H1 (cell line): ENCODE results near the gene HOXB6. TPM values are rescaled to one million over a fixed set of nuclear protein-coding genes. Genes with fewer than 3 reads are reported as not detected.

Experiments used
- BACH1 ChIP-seq: IDR thresholded peaks from 2 replicates; pipeline ENCODE4 v1.6.1; 2012; ENCODE audit warnings: low read length, improper control_type of control experiment
- BCL11A ChIP-seq, 2 experiments: IDR thresholded peaks; one replicate each; pipeline ENCODE4 v1.6.1; 2011; ENCODE audit warnings: low read depth in 2 of 2, low read length in 2 of 2, mild to moderate bottlenecking in 2 of 2
- HDAC2 ChIP-seq, 2 experiments: fragments of 300-600 bp in 1 of 2; sonication (generic) in 1 of 2; IDR thresholded peaks; 2 replicates each; pipeline ENCODE4 v1.6.1; 2011 to 2012; ENCODE audit warnings: low read depth in 2 of 2, low read length in 2 of 2, mild to moderate bottlenecking in 2 of 2, moderate library complexity in 2 of 2, borderline replicate concordance in 1 of 2, inconsistent platforms in 1 of 2
- KDM1A ChIP-seq: fragments of 200-600, 300-600 bp; sonication (generic); IDR thresholded peaks from 2 replicates; pipeline ENCODE4 v1.7.1; 2016; ENCODE audit warnings: mild to moderate bottlenecking, low read length, borderline replicate concordance
- NANOG ChIP-seq: IDR thresholded peaks from 2 replicates; pipeline ENCODE4 v1.6.1; 2011; ENCODE audit warnings: low read length, low read depth, mild to moderate bottlenecking, inconsistent platforms; ENCODE audit not compliant: insufficient read depth, poor library complexity, severe bottlenecking
- POU5F1 ChIP-seq: IDR thresholded peaks from 2 replicates; pipeline ENCODE4 v1.6.1; 2011; ENCODE audit warnings: low read depth, mild to moderate bottlenecking, low read length, moderate library complexity
- RAD21 ChIP-seq, 2 experiments: IDR thresholded peaks in 1 of 2; conservative IDR thresholded peaks in 1 of 2; 2 replicates each; pipeline ENCODE4 v1.6.1; 2011; ENCODE audit warnings: low read depth in 2 of 2, low read length in 2 of 2, improper control_type of control experiment in 1 of 2, inconsistent platforms in 1 of 2, mild to moderate bottlenecking in 1 of 2, moderate library complexity in 1 of 2
- SAP30 ChIP-seq: fragments of 300-600 bp; sonication (generic); IDR thresholded peaks from 2 replicates; pipeline ENCODE4 v1.7.1; 2012; ENCODE audit warnings: low read length, moderate library complexity, mild to moderate bottlenecking, inconsistent platforms; ENCODE audit not compliant: insufficient read depth, insufficient replicate concordance
- SIRT6 ChIP-seq: IDR thresholded peaks from one replicate; pipeline ENCODE4 v1.7.1; 2012; ENCODE audit warnings: low read length, inconsistent platforms
- SP2 ChIP-seq: IDR thresholded peaks from 2 replicates; pipeline ENCODE4 v1.6.1; 2012; ENCODE audit warnings: mild to moderate bottlenecking, low read length, inconsistent platforms
- TAF7 ChIP-seq: optimal IDR thresholded peaks from 2 replicates; pipeline ENCODE3; 2011; ENCODE audit warnings: low read depth, mild to moderate bottlenecking, inconsistent platforms, low read length, moderate library complexity, borderline replicate concordance
- TEAD4 ChIP-seq: IDR thresholded peaks from 2 replicates; pipeline ENCODE4 v1.6.1; 2012; ENCODE audit warnings: low read depth, low read length, inconsistent platforms, mixed read lengths
- polyA plus RNA-seq, 7 experiments: library from polyadenylated mRNA; depleted of rRNA in 3 of 7; stranded (reverse) in 5 of 7; unstranded in 2 of 7; fragments of >200 nt in 5 of 7; fragments of 200-250 nt in 2 of 7; gene quantifications; 1 replicate in 5 of 7; 2 replicates in 1 of 7; 4 replicates in 1 of 7; pipeline versions ENCODE4 v1.2.1 to v1.2.3, GENCODE V29; 2011 to 2013; ENCODE audit warnings: missing spikeins in 2 of 7, mixed read lengths in 2 of 7
- total RNA-seq: library from RNA; stranded (reverse); fragmentation: NEBNext Ultra II Directional; extraction: Animal tissue kit (Norgen Biotek cat#: 25700); gene quantifications from 2 replicates; pipeline ENCODE4 v1.2.1, GENCODE V29; 2021
- TF ChIP-seq, protein P1 (sequence below), 3 experiments: IDR thresholded peaks; 1 replicate in 2 of 3; 2 replicates in 1 of 3; pipeline versions ENCODE4 v1.5.1 to v1.6.1; 2011; ENCODE audit warnings: low read length in 3 of 3, mild to moderate bottlenecking in 3 of 3, inconsistent platforms in 2 of 3, low read depth in 1 of 3, moderate library complexity in 1 of 3; ENCODE audit not compliant: insufficient read depth in 1 of 3; ENCODE audit errors: control extremely low read depth in 1 of 3
- TF ChIP-seq, protein P2 (sequence below): IDR thresholded peaks from 2 replicates; pipeline ENCODE4 v1.6.1; 2012; ENCODE audit warnings: low read length, inconsistent platforms
- TF ChIP-seq, protein P3 (sequence below): IDR thresholded peaks from 2 replicates; pipeline ENCODE4 v1.6.1; 2012; ENCODE audit warnings: inconsistent platforms
- TF ChIP-seq, protein P4 (sequence below): IDR thresholded peaks from 2 replicates; pipeline ENCODE4 v1.6.1; 2012; ENCODE audit warnings: inconsistent platforms

The HOXB6 gene
- total and polyA plus RNA-seq, 2 of the 8 experiments (the other 6 are each of a cell fraction or from before 2014, with no cell fraction given) = not detected

DNA sequence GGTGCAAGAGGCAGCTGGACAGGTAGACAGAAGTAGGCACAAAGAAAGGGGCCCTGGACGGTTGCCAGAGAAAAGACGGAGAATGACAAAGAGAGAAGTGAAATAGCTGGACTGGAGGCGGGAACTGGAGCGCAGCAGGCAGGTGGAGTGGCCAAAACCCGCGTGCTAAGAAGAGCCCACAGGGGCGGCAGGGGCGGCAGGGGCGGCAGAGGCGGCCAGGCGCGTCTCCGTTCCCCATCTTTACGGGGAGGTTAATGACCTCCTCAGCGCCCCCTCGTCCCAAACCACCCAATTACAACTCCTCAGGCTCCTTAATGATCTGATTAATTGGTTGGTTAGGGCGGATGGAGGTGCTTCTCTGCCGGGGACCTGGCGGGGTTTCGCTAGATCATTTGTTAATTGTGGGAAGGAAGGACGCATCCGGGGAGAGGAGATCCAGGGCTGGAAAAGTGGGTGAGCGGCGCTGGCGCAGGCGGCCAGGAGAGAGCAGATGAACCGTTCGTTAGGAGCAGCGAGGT, 36.8 kb upstream of the HOXB6 start (continued):
- TF ChIP-seq, protein P1, sequence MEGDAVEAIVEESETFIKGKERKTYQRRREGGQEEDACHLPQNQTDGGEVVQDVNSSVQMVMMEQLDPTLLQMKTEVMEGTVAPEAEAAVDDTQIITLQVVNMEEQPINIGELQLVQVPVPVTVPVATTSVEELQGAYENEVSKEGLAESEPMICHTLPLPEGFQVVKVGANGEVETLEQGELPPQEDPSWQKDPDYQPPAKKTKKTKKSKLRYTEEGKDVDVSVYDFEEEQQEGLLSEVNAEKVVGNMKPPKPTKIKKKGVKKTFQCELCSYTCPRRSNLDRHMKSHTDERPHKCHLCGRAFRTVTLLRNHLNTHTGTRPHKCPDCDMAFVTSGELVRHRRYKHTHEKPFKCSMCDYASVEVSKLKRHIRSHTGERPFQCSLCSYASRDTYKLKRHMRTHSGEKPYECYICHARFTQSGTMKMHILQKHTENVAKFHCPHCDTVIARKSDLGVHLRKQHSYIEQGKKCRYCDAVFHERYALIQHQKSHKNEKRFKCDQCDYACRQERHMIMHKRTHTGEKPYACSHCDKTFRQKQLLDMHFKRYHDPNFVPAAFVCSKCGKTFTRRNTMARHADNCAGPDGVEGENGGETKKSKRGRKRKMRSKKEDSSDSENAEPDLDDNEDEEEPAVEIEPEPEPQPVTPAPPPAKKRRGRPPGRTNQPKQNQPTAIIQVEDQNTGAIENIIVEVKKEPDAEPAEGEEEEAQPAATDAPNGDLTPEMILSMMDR (IDR thresholded peaks at IDR 0.05; ENCODE audit: control extremely low read depth in 1 of 3, insufficient read depth in 1 of 3, low read depth in 1 of 3, low read length in 3 of 3) = peak in 2 of 3 experiments; percentile 22 to 36; a peak in 3 of 4 replicates
- TF ChIP-seq BACH1 (no peak), NANOG (no peak), RAD21 (IDR thresholded peaks at IDR 0.05 in 1 of 2, conservative IDR thresholded peaks at IDR 0.05 in 1 of 2; ENCODE audit: low read depth in 2 of 2, low read length in 2 of 2) (no peak), KDM1A (no peak), POU5F1 (no peak), BCL11A (IDR thresholded peaks at IDR 0.05; ENCODE audit: low read depth in 2 of 2, low read length in 2 of 2) (no peak), TEAD4 (no peak), SP2 (no peak), TAF7 (no peak), HDAC2 (IDR thresholded peaks at IDR 0.05; ENCODE audit: borderline replicate concordance in 1 of 2, low read depth in 2 of 2, low read length in 2 of 2) (no peak), SIRT6 (no peak), SAP30 (no peak)
- TF ChIP-seq, protein P2, sequence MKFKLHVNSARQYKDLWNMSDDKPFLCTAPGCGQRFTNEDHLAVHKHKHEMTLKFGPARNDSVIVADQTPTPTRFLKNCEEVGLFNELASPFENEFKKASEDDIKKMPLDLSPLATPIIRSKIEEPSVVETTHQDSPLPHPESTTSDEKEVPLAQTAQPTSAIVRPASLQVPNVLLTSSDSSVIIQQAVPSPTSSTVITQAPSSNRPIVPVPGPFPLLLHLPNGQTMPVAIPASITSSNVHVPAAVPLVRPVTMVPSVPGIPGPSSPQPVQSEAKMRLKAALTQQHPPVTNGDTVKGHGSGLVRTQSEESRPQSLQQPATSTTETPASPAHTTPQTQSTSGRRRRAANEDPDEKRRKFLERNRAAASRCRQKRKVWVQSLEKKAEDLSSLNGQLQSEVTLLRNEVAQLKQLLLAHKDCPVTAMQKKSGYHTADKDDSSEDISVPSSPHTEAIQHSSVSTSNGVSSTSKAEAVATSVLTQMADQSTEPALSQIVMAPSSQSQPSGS = no peak
- TF ChIP-seq, protein P3, sequence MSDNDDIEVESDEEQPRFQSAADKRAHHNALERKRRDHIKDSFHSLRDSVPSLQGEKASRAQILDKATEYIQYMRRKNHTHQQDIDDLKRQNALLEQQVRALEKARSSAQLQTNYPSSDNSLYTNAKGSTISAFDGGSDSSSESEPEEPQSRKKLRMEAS = no peak
- TF ChIP-seq, protein P4, sequence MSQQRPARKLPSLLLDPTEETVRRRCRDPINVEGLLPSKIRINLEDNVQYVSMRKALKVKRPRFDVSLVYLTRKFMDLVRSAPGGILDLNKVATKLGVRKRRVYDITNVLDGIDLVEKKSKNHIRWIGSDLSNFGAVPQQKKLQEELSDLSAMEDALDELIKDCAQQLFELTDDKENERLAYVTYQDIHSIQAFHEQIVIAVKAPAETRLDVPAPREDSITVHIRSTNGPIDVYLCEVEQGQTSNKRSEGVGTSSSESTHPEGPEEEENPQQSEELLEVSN = no peak
